HepG2 (cell line): ENCODE measurements around the gene DUS1L. TPM values are rescaled to one million over a fixed set of nuclear protein-coding genes. Genes with fewer than 3 reads are reported as not detected.

Source experiments
- ATAC-seq: fragments of 200-7000 bp; cut with Tn5 transposase; 3 replicates; pipeline ENCODE4 v1.9.1; 2020; ENCODE audit warnings: mild to moderate bottlenecking, moderate library complexity
- BruUV-seq: library from RNA; stranded (reverse); fragments of 400-500 nt; replicated peaks from 2 replicates; lab custom pipeline; 2021; lab: Mats Ljungman, UMichigan
- CTCF ChIA-PET: fragments of 300-600 bp; formaldehyde crosslinking; extraction: SDS; loops from one replicate; lab custom pipeline; 2021; ENCODE audit warnings: low total read pairs, inconsistent platforms, low intra/inter-chr PET ratio; lab: Yijun Ruan, JAX
- POLR2A ChIA-PET: fragments of 350-600 bp; sonication (Branson Sonifier 250); formaldehyde crosslinking; loops from one replicate; lab custom pipeline; 2020; ENCODE audit warnings: antibody characterized with exemption, inconsistent platforms; lab: Yijun Ruan, JAX
- DNase-seq: peaks from one replicate; pipeline ENCODE4 v3.0.0-alpha.2; 2015; ENCODE audit warnings: low spot score
- FAIRE-seq: peaks from 3 replicates; lab custom pipeline; 2011; peaks lifted over from hg19 to GRCh38; lab: Jason Lieb, UNC
- H2AFZ ChIP-seq: one replicate; pipeline ENCODE4 v1.6.1; 2011; ENCODE audit warnings: low read length, inconsistent platforms
- H3K27ac ChIP-seq: fragments of 300-600 bp; 3 replicates; pipeline ENCODE4 v1.8.0; 2011; ENCODE audit warnings: mixed run types, mild to moderate bottlenecking, mixed read lengths, low read length, inconsistent platforms; ENCODE audit not compliant: insufficient read depth; ENCODE audit errors: extremely low read length
- H3K27me3 ChIP-seq, 2 experiments: fragments of 200-600 bp in 1 of 2; 2 replicates in 1 of 2; 3 replicates in 1 of 2; pipeline versions ENCODE4 v1.6.0 to v1.8.0; 2011; ENCODE audit warnings: low read length in 2 of 2, mild to moderate bottlenecking in 2 of 2, moderate library complexity in 2 of 2, inconsistent platforms in 1 of 2; ENCODE audit not compliant: insufficient read depth in 2 of 2, control insufficient read depth in 1 of 2
- H3K36me3 ChIP-seq, 2 experiments: fragments of 200-600 bp in 1 of 2; replicated peaks in 1 of 2; 2 replicates in 1 of 2; 3 replicates in 1 of 2; pipeline versions ENCODE4 v1.5.1 to v1.8.0; 2011; ENCODE audit warnings: low read length in 2 of 2, inconsistent platforms in 1 of 2; ENCODE audit not compliant: insufficient read depth in 2 of 2, control insufficient read depth in 1 of 2
- H3K4me1 ChIP-seq: 2 replicates; pipeline ENCODE4 v1.5.1; 2012; ENCODE audit warnings: low read length, inconsistent platforms; ENCODE audit not compliant: insufficient read depth
- H3K4me2 ChIP-seq: 2 replicates; pipeline ENCODE4 v1.6.0; 2011; ENCODE audit warnings: low read depth, low read length, inconsistent platforms
- H3K4me3 ChIP-seq, 3 experiments: fragments of 200-600 bp in 1 of 3; sonication (generic), shearing (Covaris generic) in 1 of 3; replicated peaks in 1 of 3; 2 replicates each; pipeline ENCODE4 v1.5.1; 2011 to 2016; ENCODE audit warnings: low read length in 3 of 3, inconsistent platforms in 2 of 3, low read depth in 2 of 3, mild to moderate bottlenecking in 2 of 3, control low read depth in 1 of 3, mixed read lengths in 1 of 3; ENCODE audit not compliant: insufficient read depth in 1 of 3
- H3K79me2 ChIP-seq: one replicate; pipeline ENCODE4 v1.6.1; 2011; ENCODE audit warnings: low read length, inconsistent platforms; ENCODE audit not compliant: insufficient read depth
- H3K9ac ChIP-seq: 2 replicates; pipeline ENCODE4 v1.6.0; 2011; ENCODE audit warnings: mild to moderate bottlenecking, low read depth, low read length, inconsistent platforms; ENCODE audit not compliant: insufficient read depth
- H3K9me3 ChIP-seq: 2 replicates; pipeline ENCODE4 v1.5.1; 2012; ENCODE audit warnings: mild to moderate bottlenecking, low read length
- H4K20me1 ChIP-seq: 2 replicates; pipeline ENCODE4 v1.6.0; 2011; ENCODE audit warnings: inconsistent platforms, mild to moderate bottlenecking, low read length, moderate library complexity; ENCODE audit not compliant: insufficient read depth
- HNF4A ChIP-seq: sonication (generic); formaldehyde crosslinking; IDR thresholded peaks from 2 replicates; pipeline ENCODE4 v1.4.0; 2020; ENCODE audit warnings: missing genetic modification reagents
- NFKB2 ChIP-seq: sonication (generic); formaldehyde crosslinking; IDR thresholded peaks from 2 replicates; pipeline ENCODE4 v1.4.0; 2020; ENCODE audit warnings: missing genetic modification reagents, borderline replicate concordance
- NR2F6 ChIP-seq, 2 experiments: IDR thresholded peaks; 2 replicates each; pipeline ENCODE4 v1.6.1; 2016; ENCODE audit warnings: antibody characterized with exemption in 1 of 2, mild to moderate bottlenecking in 1 of 2
- SOX13 ChIP-seq, 3 experiments: fragments of 450-650 bp in 1 of 3; sonication (generic) in 1 of 3; formaldehyde crosslinking in 1 of 3; IDR thresholded peaks in 2 of 3; conservative IDR thresholded peaks in 1 of 3; 2 replicates each; pipeline versions ENCODE4 v1.5.0 to v1.6.1; 2016 to 2020; ENCODE audit warnings: antibody characterized with exemption in 1 of 3, mild to moderate bottlenecking in 1 of 3, missing compliant biosample characterization in 1 of 3, missing genetic modification reagents in 1 of 3, moderate library complexity in 1 of 3
- ZBTB37 ChIP-seq: sonication (generic); formaldehyde crosslinking; IDR thresholded peaks from 2 replicates; pipeline ENCODE4 v1.4.0; 2020; ENCODE audit warnings: mild to moderate bottlenecking, missing genetic modification reagents
- ZHX2 ChIP-seq, 2 experiments: sonication (generic) in 1 of 2; formaldehyde crosslinking in 1 of 2; IDR thresholded peaks; 2 replicates each; pipeline versions ENCODE4 v1.6.1 to v1.9.0; 2014 to 2022; ENCODE audit warnings: antibody characterized with exemption in 1 of 2, borderline replicate concordance in 1 of 2, inconsistent platforms in 1 of 2, low read depth in 1 of 2, missing genetic modification reagents in 1 of 2
- ZNF556 ChIP-seq: sonication (generic); formaldehyde crosslinking; IDR thresholded peaks from 2 replicates; pipeline ENCODE4 v1.4.0; 2020; ENCODE audit warnings: mild to moderate bottlenecking, missing genetic modification reagents, borderline replicate concordance
- ZNF713 ChIP-seq: sonication (generic); formaldehyde crosslinking; IDR thresholded peaks from 2 replicates; pipeline ENCODE4 v1.4.0; 2020; ENCODE audit warnings: mild to moderate bottlenecking, missing genetic modification reagents
- WGBS: methylation state at CpG from one replicate; pipeline ENCODE4 v1.1.6; 2017; ENCODE audit warnings: low lambda C conversion rate; 5-methylcytosine and 5-hydroxymethylcytosine counted together
- in situ Hi-C: cut with HindIII; loops from 2 replicates; pipeline ENCODE4 v1.10.0; 2017; ENCODE audit warnings: low pct_unique_long_range_greater_than_20kb; ENCODE audit not compliant: extremely low pct_ligation_motif_present
- intact Hi-C: fragments of 100-400 bp; cut with micrococcal nuclease; formaldehyde crosslinking; loops from one replicate; pipeline ENCODE4 v1.10.0; 2022; ENCODE audit not compliant: unreplicated experiment
- polyA plus RNA-seq, 8 experiments: library from polyadenylated mRNA; depleted of rRNA in 3 of 8; stranded (reverse) in 7 of 8; unstranded in 1 of 8; fragments of >200 nt; fragmentation: Illumina TruSeq in 4 of 8; extraction: Trizol in 4 of 8; gene quantifications; 2 replicates each; pipeline versions ENCODE4 v1.2.1 to v1.2.3, GENCODE V29; 2011 to 2016; ENCODE audit warnings: low read depth in 4 of 8, missing spikeins in 1 of 8, mixed read lengths in 1 of 8; ENCODE audit not compliant: insufficient read depth in 1 of 8
- total RNA-seq, 5 experiments: library from RNA; depleted of rRNA; stranded (reverse); fragments of >200 nt; fragmentation: Illumina TruSeq; extraction: Trizol; gene quantifications; 2 replicates each; pipeline ENCODE4 v1.2.3, GENCODE V29; 2016; ENCODE audit warnings: low read depth in 1 of 5
- TF ChIP-seq, protein P1 (sequence below): sonication (generic); formaldehyde crosslinking; IDR thresholded peaks from 2 replicates; pipeline ENCODE4 v1.4.0; 2020; ENCODE audit warnings: missing genetic modification reagents, borderline replicate concordance

The DUS1L gene
- total and polyA plus RNA-seq, 2 of the 13 experiments (the other 11 are each of a cell fraction or from before 2014, with no cell fraction given): 81.0 to 109 TPM

- no peak overlapping the region for H3K4me3 ChIP-seq
- ChIA-PET POLR2A (interaction anchor here (1.0 kb wide), 1 partner anchor 9 kb away, joined by 3 read pairs; no protein-coding TSS in a partner anchor), CTCF (no interaction called here)
- in situ Hi-C loops: no loop called here
- DNase-seq (no peak), ATAC-seq (no peak), FAIRE-seq (no peak)
- no peak overlapping the region for H3K9ac ChIP-seq
- H3K4me2 ChIP-seq: no peak overlapping the region
- BruUV-seq: no TSS peak
- H3K27me3 ChIP-seq: no peaks in the 10 kb centered on the region
- WGBS: 65% methylated on average over 17 of the region's 17 CpGs
- H3K9me3 ChIP-seq: no peaks in the 10 kb centered on the region
- peaks cover 8% of the 10 kb centered on the region for H4K20me1 ChIP-seq
- H3K27ac ChIP-seq: no peak overlapping the region
- peaks cover 7% of the 10 kb centered on the region for H3K79me2 ChIP-seq
- peaks cover 63% of the 10 kb centered on the region for H3K4me1 ChIP-seq
- peaks cover 0 to 2% of the 10 kb centered on the region in 2 experiments; a peak in 2 of 5 replicates for H3K36me3 ChIP-seq
- no peak overlapping the region for H2AFZ ChIP-seq
- intact Hi-C loops: no loop called here
- TF ChIP-seq NFKB2 (CRISPR knock-in tag) (no peak), ZNF556 (CRISPR knock-in tag) (no peak), ZNF713 (CRISPR knock-in tag) (no peak), SOX13 (IDR thresholded peaks at IDR 0.05) (no peak; the same call in 1 of the 2 replicates), SOX13 (CRISPR knock-in tag; conservative IDR thresholded peaks at IDR 0.05 in 1 of 2, IDR thresholded peaks at IDR 0.05 in 1 of 2) (peak in 1 of 2 experiments; percentile 49; a peak in 1 of 4 replicates), ZBTB37 (no peak), NR2F6 (IDR thresholded peaks at IDR 0.05) (no peak; the same call in 1 of the 2 replicates), NR2F6 (CRISPR knock-in tag; IDR thresholded peaks at IDR 0.05) (peak; percentile 51), HNF4A (CRISPR knock-in tag) (peak; percentile 41; the same call in 1 of the 2 replicates), ZHX2 (IDR thresholded peaks at IDR 0.05; ENCODE audit: low read depth) (0 out of 2 replicates have a peak, but pooled peaks have one; percentile 29), ZHX2 (CRISPR knock-in tag; IDR thresholded peaks at IDR 0.05; ENCODE audit: borderline replicate concordance) (no peak)
- TF ChIP-seq, protein P1, sequence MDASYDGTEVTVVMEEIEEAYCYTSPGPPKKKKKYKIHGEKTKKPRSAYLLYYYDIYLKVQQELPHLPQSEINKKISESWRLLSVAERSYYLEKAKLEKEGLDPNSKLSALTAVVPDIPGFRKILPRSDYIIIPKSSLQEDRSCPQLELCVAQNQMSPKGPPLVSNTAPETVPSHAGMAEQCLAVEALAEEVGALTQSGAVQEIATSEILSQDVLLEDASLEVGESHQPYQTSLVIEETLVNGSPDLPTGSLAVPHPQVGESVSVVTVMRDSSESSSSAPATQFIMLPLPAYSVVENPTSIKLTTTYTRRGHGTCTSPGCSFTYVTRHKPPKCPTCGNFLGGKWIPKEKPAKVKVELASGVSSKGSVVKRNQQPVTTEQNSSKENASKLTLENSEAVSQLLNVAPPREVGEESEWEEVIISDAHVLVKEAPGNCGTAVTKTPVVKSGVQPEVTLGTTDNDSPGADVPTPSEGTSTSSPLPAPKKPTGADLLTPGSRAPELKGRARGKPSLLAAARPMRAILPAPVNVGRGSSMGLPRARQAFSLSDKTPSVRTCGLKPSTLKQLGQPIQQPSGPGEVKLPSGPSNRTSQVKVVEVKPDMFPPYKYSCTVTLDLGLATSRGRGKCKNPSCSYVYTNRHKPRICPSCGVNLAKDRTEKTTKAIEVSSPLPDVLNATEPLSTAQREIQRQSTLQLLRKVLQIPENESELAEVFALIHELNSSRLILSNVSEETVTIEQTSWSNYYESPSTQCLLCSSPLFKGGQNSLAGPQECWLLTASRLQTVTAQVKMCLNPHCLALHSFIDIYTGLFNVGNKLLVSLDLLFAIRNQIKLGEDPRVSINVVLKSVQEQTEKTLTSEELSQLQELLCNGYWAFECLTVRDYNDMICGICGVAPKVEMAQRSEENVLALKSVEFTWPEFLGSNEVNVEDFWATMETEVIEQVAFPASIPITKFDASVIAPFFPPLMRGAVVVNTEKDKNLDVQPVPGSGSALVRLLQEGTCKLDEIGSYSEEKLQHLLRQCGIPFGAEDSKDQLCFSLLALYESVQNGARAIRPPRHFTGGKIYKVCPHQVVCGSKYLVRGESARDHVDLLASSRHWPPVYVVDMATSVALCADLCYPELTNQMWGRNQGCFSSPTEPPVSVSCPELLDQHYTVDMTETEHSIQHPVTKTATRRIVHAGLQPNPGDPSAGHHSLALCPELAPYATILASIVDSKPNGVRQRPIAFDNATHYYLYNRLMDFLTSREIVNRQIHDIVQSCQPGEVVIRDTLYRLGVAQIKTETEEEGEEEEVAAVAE (CRISPR knock-in tag): no peak
Measured at GRCh38 chr17:82041144-82041814, 24.3 kb downstream of the DUS1L start.
